Activated CD8-positive, alpha-beta T cell treated with anti-CD3 and anti-CD28 coated beads for 36 hours (primary cell): ENCODE results near the gene RNF144A. TPM values are rescaled to one million over a fixed set of nuclear protein-coding genes. Genes with fewer than 3 reads are reported as not detected.

Source experiments
- ATAC-seq: fragments of 200-7000 bp; cut with Tn5 transposase; one replicate; pipeline ENCODE4 v1.10.0; 2021; ENCODE audit warnings: mild to moderate bottlenecking, moderate library complexity
- CTCF ChIA-PET: fragments of 350-600 bp; sonication (Branson Sonifier 250); formaldehyde crosslinking; loops from one replicate; lab custom pipeline; 2021; ENCODE audit warnings: antibody characterized with exemption; lab: Charles Lee
- POLR2A ChIA-PET: fragments of 350-600 bp; sonication (Branson Sonifier 250); formaldehyde crosslinking; loops from one replicate; lab custom pipeline; 2021; ENCODE audit warnings: antibody characterized with exemption; lab: Charles Lee
- DNase-seq: peaks from one replicate; pipeline ENCODE4 v3.0.0-alpha.2; 2020
- H3K27ac Mint-ChIP-seq: one replicate; pipeline ENCODE4 v1.8.0; 2021; ENCODE audit warnings: mild to moderate bottlenecking, mixed read lengths
- H3K27me3 Mint-ChIP-seq: one replicate; pipeline ENCODE4 v1.8.0; 2021; ENCODE audit warnings: mixed read lengths
- H3K36me3 Mint-ChIP-seq: one replicate; pipeline ENCODE4 v1.8.0; 2021; ENCODE audit warnings: low read depth, mixed read lengths
- H3K4me1 Mint-ChIP-seq: one replicate; pipeline ENCODE4 v1.8.0; 2021; ENCODE audit warnings: low read depth, mixed read lengths
- H3K4me3 Mint-ChIP-seq: one replicate; pipeline ENCODE4 v1.8.0; 2021; ENCODE audit warnings: mild to moderate bottlenecking, moderate library complexity, mixed read lengths
- H3K9me3 Mint-ChIP-seq: one replicate; pipeline ENCODE4 v1.8.0; 2021; ENCODE audit warnings: mixed read lengths
- CTCF ChIP-seq: fragments of 200-600 bp; IDR thresholded peaks from one replicate; pipeline ENCODE4 v1.8.0; 2022; ENCODE audit warnings: antibody characterized with exemption, mild to moderate bottlenecking
- intact Hi-C: fragments of 100-400 bp; cut with micrococcal nuclease; formaldehyde crosslinking; loops from one replicate; pipeline ENCODE4 v1.10.0; 2022
- total RNA-seq, 2 experiments: library from RNA; stranded (reverse); gene quantifications; one replicate each; pipeline ENCODE4 v1.2.3, GENCODE V29; 2021

RNF144A gene
- total RNA-seq, 2 experiments from 2014 or later = 32.6 to 36.5 TPM

- no peak overlapping the region for H3K4me3 Mint-ChIP-seq
Measured at GRCh38 chr2:6881046-6881445, 36.2 kb upstream of the RNF144A start.

GRCh38 chr2:6881516-6881915 lies 35.7 kb upstream of the RNF144A start:
- ChIA-PET CTCF (interaction anchor here (0.6 to 4.9 kb wide), 5 partner anchors 15 to 1856 kb away, joined by 3 to 33 read pairs (median 4); no protein-coding TSS in a partner anchor), POLR2A (interaction anchor here (1.0 to 6.8 kb wide), 2 partner anchors 13 to 14 kb away, joined by 3 to 48 read pairs; partner anchors contain the start of gene CMPK2)
- ATAC-seq (no peak), DNase-seq (no peak)
- Mint-ChIP-seq H3K9me3 (no peaks in the 10 kb centered on the region), H3K27ac (peak overlapping the region; percentile 62), H3K36me3 (no peaks in the 10 kb centered on the region), H3K4me1 (peaks cover 45% of the 10 kb centered on the region), H3K27me3 (no peaks in the 10 kb centered on the region), H3K4me3 (no peak overlapping the region)
- intact Hi-C loops = no loop called here
- TF ChIP-seq CTCF = no peak

More at GRCh38 chr2:6881046-6881445, 36.2 kb upstream of the RNF144A start:
- POLR2A ChIA-PET = interaction anchor here (1.0 to 6.8 kb wide), 3 partner anchors 13 to 27 kb away, joined by 3 to 48 read pairs (median 3); partner anchors contain the start of gene CMPK2
- no peaks in the 10 kb centered on the region for H3K36me3 Mint-ChIP-seq
- intact Hi-C loops = no loop called here
- TF ChIP-seq CTCF = no peak
- DNase-seq = no peak
- no peaks in the 10 kb centered on the region for H3K9me3 Mint-ChIP-seq
- peaks cover 45% of the 10 kb centered on the region for H3K4me1 Mint-ChIP-seq
- no peaks in the 10 kb centered on the region for H3K27me3 Mint-ChIP-seq
- CTCF ChIA-PET = interaction anchor here (0.6 to 7.1 kb wide), 7 partner anchors 14 to 1856 kb away, joined by 3 to 69 read pairs (median 4); partner anchors contain the start of gene CMPK2
- ATAC-seq = peak; percentile 41
- peak overlapping the region; percentile 62 for H3K27ac Mint-ChIP-seq

GRCh38 chr2:6883448-6884122 lies 33.6 kb upstream of the RNF144A start:
- H3K27me3 Mint-ChIP-seq = no peaks in the 10 kb centered on the region
- no peaks in the 10 kb centered on the region for H3K36me3 Mint-ChIP-seq
- TF ChIP-seq CTCF = no peak
- no peak for ATAC-seq
- DNase-seq = no peak
- peaks cover 28% of the 10 kb centered on the region for H3K4me1 Mint-ChIP-seq
- intact Hi-C loops = no loop called here
- H3K9me3 Mint-ChIP-seq = no peaks in the 10 kb centered on the region
- H3K27ac Mint-ChIP-seq = no peak overlapping the region
- H3K4me3 Mint-ChIP-seq = no peak overlapping the region
- CTCF ChIA-PET = interaction anchor here (1.1 to 2.1 kb wide), 2 partner anchors 12 to 160 kb away, joined by 3 to 19 read pairs; no protein-coding TSS in a partner anchor
- POLR2A ChIA-PET = no interaction called here

- H3K4me1 Mint-ChIP-seq = peaks cover 11% of the 10 kb centered on the region
Measured at GRCh38 chr2:6885551-6885950, 31.7 kb upstream of the RNF144A start.

More at GRCh38 chr2:6885551-6885950, 31.7 kb upstream of the RNF144A start:
- ATAC-seq = no peak
- H3K27me3 Mint-ChIP-seq = no peaks in the 10 kb centered on the region
- H3K36me3 Mint-ChIP-seq = no peaks in the 10 kb centered on the region
- ChIA-PET POLR2A (no interaction called here), CTCF (interaction anchor here (1.1 to 2.1 kb wide), 4 partner anchors 9 to 158 kb away, joined by 3 to 19 read pairs (median 5); no protein-coding TSS in a partner anchor)
- no peak overlapping the region for H3K4me3 Mint-ChIP-seq
- TF ChIP-seq CTCF = no peak
- no peak overlapping the region for H3K27ac Mint-ChIP-seq
- DNase-seq = no peak
- intact Hi-C loops = no loop called here
- no peaks in the 10 kb centered on the region for H3K9me3 Mint-ChIP-seq
